SKM-1 (cell line): ENCODE measurements around the gene SLC1A3.

Experiments used
- DNase-seq: peaks from one replicate; lab custom pipeline; 2025; ENCODE audit not compliant: unreplicated experiment; lab: John Stamatoyannopoulos, UW

The SLC1A3 gene

DNA sequence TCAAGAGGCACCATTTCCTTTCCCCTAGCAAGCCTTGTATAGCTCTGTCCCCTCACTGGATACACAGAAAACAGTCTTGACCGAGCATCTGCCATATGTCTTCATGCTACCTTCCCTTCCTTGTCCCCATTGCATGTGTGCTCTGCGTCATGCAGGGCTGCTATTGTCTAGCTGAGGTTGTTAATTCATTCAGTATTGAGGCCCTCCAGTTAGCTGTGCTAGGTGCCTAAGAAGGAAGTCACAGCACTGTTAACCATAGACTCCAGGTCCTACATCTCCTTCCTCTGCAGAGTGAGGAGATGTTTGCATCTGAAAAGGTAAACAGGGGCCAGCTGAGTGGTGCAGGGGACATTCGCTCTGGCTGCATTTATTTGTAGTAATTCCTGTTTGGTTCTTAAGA, 48.2 kb downstream of the SLC1A3 start:
- DNase-seq: no peak

DNA sequence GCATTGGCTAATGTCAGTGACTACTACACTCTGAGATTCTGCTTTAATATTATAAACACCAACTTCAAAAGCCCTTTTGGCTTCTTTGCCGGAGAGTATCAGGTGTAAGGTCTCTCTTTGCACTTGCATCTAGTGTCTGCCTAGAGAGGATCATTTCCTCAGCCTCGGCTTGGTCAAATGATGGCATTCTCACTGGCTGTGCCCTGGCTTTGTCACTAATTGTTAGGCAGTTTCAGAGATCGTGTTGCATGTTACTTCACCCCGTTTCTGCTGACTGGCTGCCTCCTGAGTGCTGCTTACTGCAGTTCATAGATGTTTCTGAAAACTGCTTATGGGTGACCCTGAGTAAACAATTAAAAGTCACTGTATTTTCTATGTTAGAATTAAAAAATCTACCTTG, 48.8 kb downstream of the SLC1A3 start:
- no peak for DNase-seq

DNA sequence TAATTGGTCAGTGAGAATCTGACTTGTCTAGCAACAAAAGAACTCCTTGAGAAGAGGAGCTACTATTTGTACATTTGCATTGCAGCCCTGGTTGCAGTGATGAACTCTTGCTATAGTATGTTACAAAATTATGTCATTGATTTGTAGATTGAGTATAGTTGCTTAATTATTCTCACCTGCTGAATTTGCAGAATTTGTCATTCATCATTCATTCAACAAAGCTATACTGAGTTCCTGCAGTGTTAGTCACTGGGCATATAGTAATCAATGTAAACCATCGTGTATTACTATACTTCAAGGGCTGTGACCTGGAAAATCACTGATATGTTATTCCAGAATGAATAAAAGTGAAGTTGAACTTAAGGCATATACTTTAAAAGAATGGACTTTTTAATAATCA, 50.1 kb downstream of the SLC1A3 start:
- DNase-seq: no peak

DNA sequence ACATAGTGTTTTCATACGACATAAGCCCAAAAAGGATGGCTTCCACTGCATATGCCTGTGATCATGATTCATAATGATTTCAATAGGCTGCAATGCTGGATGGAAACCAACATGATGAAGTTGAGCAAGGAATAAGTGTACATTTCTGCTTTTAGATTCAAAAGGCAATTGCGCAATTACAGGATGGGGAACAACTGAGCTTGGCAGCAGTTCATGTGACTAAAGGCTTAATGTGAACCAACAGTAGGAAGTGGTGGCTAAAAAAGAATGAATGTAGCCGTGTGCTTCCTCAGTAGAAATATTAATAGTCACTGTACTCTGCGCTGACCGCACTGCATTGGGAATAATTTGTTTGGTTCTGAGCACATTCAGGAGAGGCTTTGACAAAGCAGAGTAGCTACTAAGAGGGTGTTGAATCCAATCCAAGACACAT, 51.2 kb downstream of the SLC1A3 start:
- DNase-seq: peak; percentile 99

GRCh38 chr5:36658038-36658756, 51.8 kb downstream of the SLC1A3 start:
- DNase-seq: no peak

DNA sequence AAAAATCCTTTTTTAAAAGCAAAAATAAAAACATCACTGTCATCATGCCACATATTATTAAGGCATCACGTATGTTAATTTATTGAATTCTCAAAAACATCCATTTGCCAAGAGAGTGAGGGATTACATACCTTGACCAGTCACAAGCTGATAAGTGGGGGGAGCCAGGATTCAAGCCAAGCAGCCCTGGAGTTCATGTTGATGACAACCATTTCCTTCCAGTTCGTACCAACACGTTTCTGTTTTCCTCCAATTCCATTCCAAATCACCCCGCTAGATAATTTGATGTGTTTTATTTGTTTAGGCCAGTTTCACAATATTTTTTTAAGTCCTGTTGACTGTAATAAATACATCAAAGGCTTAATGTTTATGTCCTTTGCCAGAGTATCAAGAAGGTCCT, 53.0 kb downstream of the SLC1A3 start:
- no peak for DNase-seq

DNA sequence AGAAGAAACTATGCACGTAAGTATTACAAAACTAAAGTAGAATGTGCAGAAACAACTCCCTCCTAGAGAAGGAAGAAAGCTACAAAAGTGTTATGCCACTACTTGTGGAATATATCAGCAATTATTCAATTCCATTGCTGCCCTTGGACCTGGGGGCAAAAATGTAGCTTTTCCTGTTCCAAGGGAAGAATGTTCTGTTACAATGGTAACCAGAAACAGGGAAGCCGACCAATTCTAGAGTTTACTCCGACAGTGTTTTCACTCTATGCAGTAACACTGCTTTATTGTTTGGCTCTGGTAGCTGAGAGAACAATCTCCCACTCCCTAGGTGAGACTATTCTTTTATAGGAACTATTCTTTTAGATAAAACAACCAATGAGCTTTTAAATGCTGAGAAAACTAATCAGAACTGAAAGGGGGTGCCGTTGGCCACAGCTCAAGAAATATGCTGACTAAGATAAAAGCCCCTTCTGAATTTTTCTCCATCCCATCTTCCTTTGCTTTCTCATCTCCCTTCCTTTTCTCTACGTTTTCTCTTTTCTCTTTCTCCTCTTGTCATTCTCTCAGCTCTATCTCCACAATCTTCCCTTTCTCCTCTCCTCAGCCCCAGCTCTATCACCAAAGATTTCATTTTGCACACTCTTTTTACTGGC, 54.1 kb downstream of the SLC1A3 start:
- no peak for DNase-seq

- no peak for DNase-seq
Observed at GRCh38 chr5:36661456-36662220, 55.2 kb downstream of the SLC1A3 start.

DNA sequence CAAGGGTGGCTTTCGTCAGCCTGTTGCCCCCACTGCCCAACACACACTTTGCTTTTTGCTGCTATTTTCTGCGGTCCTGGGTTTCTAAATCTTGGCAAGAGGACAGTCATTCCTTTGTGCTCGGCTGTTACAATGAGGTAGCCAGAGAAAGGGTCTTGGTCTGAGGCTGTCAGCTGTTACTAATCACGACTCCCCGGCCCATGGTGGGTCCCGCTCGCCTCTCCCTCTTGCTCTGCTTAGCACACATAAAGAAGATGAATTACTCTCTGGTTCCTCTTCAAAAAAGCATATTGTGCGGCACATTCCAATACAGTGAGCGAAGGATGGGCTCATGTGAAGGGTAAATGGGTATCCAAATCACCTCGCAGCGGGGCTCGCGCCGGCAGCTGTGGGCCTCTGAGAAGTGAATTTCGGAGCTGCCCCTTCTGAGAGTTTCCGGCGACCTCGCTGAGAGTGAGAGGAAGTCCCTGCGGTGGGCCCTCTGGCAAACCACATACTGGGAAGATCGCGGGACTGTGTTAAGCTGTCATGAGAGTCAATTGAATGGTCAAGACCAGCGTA, 56.0 kb downstream of the SLC1A3 start:
- no peak for DNase-seq

- DNase-seq: no peak
Observed at GRCh38 chr5:36664766-36665165, 58.4 kb downstream of the SLC1A3 start.

- DNase-seq: no peak
Observed at GRCh38 chr5:36665628-36666027, 59.2 kb downstream of the SLC1A3 start.

DNA sequence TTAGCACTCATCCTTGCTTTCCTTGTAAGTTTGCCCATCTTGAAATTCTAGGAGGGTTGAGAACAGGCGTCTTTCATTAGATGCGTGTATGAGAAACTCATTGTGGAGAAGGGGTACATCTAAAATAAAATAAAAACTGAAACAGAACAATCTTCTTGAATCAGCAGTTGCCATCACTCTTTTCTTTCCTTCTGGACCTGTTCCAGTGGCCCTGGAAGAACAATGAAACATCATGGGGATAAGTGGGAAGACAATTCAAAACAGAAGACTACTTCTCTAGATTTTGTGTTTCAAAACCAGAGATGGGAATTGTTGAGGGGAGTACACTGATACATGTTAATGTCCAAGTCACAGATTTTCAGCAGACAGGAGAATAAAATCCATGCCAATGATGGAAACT, 59.9 kb downstream of the SLC1A3 start:
- DNase-seq: no peak

DNA sequence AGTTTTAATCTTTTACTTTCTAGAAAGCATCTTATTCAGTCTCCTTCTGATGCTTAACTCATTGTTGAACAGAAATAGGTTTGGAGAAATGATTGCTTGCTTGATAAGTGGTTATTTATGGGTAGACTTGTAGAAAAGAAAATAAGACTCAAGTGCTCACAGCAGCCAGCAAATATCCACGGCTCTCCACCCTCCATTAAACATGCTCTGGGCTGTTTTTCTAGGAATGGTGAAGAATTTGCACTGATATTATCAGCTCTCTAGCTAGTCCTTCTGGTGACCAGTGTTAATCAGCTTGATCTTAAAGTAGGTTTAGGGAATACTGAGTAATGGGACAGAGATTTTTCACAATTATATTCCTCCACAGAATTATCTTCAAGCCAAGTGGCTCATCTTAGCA, 60.6 kb downstream of the SLC1A3 start:
- no peak for DNase-seq

DNA sequence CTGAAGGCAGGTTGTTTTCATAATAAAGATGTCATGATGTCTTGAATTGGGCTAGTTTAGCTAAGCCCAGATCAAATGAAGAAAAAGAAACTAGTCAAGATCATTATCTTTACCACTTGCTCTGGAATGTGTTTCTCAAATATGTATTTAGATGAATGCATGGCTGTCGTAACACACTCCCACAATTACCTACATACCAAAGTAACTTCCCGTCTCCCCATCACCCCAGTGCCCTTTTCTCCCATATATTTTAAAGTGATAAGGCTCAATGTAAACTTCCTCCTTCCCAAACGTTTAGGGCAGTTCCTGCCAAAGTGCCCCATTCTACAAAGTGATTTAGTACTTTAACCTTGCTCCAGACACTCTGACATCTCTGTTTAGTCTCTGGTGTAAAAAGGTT, 61.4 kb downstream of the SLC1A3 start:
- no peak for DNase-seq

DNA sequence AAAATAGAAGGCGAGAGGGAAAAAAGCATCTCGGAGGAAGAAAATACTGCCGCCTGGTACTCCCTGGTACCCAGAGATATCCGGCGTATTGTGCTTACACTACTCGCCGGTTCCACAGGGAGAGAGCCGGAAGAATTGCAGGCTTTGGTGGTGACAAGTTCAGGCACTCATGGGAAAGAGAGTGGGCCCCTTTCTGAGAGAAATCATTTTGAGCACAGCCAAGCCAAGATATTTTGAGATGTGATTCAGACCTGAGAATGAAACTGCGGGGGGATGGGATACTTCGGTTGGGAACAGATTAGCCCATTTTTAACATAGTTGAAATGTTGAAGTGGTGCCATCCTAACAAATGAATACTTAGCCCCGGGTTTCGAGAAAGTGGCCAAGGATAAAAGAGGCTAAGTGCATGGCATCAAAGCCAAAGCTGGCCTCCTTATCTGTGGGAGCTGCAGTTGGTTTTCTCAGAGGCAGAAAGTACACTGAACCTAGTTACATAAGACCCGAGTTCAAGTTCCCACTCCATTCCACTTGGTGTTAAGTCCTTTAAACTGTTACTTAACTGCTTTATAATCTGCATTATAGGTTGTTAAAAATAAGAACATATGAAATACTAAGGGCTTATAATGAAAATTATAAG, 62.7 kb downstream of the SLC1A3 start:
- DNase-seq: no peak

DNA sequence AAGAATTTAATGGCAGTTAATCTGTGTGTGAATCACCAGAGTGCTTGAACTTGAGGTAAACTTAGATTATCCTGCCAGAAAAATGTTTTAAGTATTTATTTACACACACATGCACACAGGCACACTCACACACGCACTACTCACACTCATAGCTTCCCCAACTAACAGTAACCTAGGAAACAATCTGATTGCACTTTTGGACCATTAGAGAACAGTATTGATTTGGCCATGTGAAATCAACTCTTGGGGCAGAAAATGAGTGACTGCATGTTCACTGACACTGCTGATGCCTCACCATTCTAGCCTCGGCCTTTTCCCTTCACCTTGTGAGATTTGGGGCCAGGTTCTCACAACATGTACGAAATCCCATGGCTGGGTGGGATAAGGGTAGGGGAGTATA, 64.1 kb downstream of the SLC1A3 start:
- DNase-seq: no peak

DNA sequence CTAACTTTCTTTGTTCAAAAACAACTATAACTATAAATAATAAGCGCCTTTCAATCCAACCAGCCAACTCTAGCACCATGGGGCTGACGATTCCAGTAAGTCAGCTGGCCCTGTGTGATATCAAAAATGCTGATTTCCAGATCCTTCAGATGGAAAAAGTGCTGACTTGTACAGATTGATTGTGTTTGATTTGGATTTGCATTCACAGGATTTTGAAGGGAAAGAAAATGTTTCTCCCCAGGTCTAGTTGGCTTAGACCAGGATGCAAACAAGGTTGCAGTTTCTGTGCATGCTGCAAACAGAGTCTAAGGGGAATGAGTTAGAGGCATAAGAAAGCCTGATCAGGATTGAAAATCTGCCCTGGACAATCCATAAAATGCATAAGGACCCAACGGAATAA, 68.9 kb downstream of the SLC1A3 start:
- no peak for DNase-seq

GRCh38 chr5:36679221-36679989, 73.0 kb downstream of the SLC1A3 start:
- no peak for DNase-seq

DNA sequence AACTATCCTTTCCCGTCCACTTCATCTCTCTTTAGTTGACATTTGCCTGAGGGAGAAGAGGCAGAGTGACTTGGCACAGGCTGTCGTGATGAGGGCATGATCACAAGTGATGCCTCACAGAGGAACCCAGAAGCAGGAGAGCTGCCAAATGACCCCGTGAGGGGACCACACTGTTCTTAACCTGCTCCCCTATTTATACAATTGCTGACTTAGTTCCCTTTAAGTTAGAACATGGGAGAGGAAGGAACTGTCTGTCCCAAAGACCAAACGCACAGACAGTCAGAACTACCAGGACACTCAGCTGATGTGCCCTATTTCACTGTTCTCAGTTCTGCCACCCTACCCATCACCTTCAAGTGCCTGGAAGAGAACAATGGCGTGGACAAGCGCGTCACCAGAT, 73.7 kb downstream of the SLC1A3 start:
- DNase-seq: no peak

DNA sequence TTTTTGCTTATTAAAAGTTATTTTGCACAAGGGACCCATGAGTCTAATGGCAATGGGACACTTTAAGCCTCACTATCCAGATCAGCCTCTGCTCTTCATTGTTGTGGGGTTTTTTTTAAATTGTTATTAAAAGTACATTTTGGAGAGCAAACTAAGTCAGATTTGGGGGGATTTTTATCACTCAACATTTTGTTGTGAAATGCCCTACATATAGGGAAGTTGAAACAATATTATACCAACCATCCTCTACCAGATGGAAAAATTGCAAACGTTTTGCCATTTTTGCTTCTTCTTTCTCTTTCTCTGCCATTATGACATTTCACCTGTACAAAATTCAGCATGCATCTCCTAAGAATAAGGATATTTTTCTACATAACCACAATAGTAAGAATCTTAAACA, 75.3 kb downstream of the SLC1A3 start:
- no peak for DNase-seq

- no peak for DNase-seq
Observed at GRCh38 chr5:36682499-36682898, 76.1 kb downstream of the SLC1A3 start.
